ENCODE data around the gene ADGRG3. TPM values are rescaled to one million over a fixed set of nuclear protein-coding genes. Genes with fewer than 3 reads are reported as not detected.
"Not testable (repeated sequence)": the region's sequence is repeated elsewhere in the genome, so short reads cannot be mapped to it uniquely, and the experiment has no call there.

Gene ADGRG3
- polyA plus RNA-seq, 1 donor: 0.12 TPM

GRCh38 chr16:57663917-57664661 lies 4.0 kb upstream of the ADGRG3 start:
- DNase-seq: no peak

GRCh38 chr16:57664662-57665025 lies 3.5 kb upstream of the ADGRG3 start:
- DNase-seq: no peak

GRCh38 chr16:57665541-57665940 lies 2.6 kb upstream of the ADGRG3 start:
- DNase-seq: no peak

- no peak for DNase-seq
Observed at GRCh38 chr16:57666353-57667047, 1.6 kb upstream of the ADGRG3 start.

- no peak for DNase-seq
Observed at GRCh38 chr16:57667048-57667525, 1.0 kb upstream of the ADGRG3 start.

- no peak for DNase-seq
Observed at GRCh38 chr16:57667526-57668262, 412 bp upstream of the ADGRG3 start.

GRCh38 chr16:57668630-57669475 lies 747 bp downstream of the ADGRG3 start:
- no peak for DNase-seq

- DNase-seq: no peak
Observed at GRCh38 chr16:57669476-57670162, 1.5 kb downstream of the ADGRG3 start.

- DNase-seq: no peak
Observed at GRCh38 chr16:57670196-57670595, 2.1 kb downstream of the ADGRG3 start.

- DNase-seq: not testable (repeated sequence)
Observed at GRCh38 chr16:57671451-57671850, 3.3 kb downstream of the ADGRG3 start.

- no peak for DNase-seq
Observed at GRCh38 chr16:57672416-57672815, 4.3 kb downstream of the ADGRG3 start.

GRCh38 chr16:57672824-57673223 lies 4.7 kb downstream of the ADGRG3 start:
- no peak for DNase-seq

GRCh38 chr16:57675741-57676551 lies 7.8 kb downstream of the ADGRG3 start:
- peak; percentile 72 for DNase-seq

- DNase-seq: no peak
Observed at GRCh38 chr16:57676553-57677085, 8.5 kb downstream of the ADGRG3 start.

- no peak for DNase-seq
Observed at GRCh38 chr16:57677622-57678369, 9.7 kb downstream of the ADGRG3 start.

- DNase-seq: no peak
Observed at GRCh38 chr16:57679016-57679415, 10.9 kb downstream of the ADGRG3 start.

- DNase-seq: no peak
Observed at GRCh38 chr16:57679767-57680482, 11.8 kb downstream of the ADGRG3 start.

GRCh38 chr16:57680842-57681375 lies 12.8 kb downstream of the ADGRG3 start:
- DNase-seq: no peak

Measured in hindlimb muscle (tissue), 1 donor.